Stomach (tissue), 9 donors: Measurements from ENCODE around the gene USHBP1. TPM values are rescaled to one million over a fixed set of nuclear protein-coding genes. Genes with fewer than 3 reads are reported as not detected.
A peak's percentile ranks its signal among the peaks of the same experiment; 100 is the strongest.

Source experiments
- DNase-seq, 2 donors: peaks; one replicate each; pipeline versions ENCODE4 v3.0.0 to v3.0.0-alpha.2; 2013 to 2019
- H3K27ac ChIP-seq, 5 donors: fragments of 200-600 bp in 4 of 5; sonication (generic) in 4 of 5; one replicate each; pipeline ENCODE4 v1.5.1; 2013 to 2019; ENCODE audit warnings: mild to moderate bottlenecking in 1 of 5, moderate library complexity in 1 of 5
- H3K27me3 ChIP-seq, 3 donors: fragments of 200-600 bp; sonication (generic); one replicate each; pipeline ENCODE4 v1.5.1; 2017 to 2019; ENCODE audit warnings: mixed run types in 1 of 3
- H3K36me3 ChIP-seq, 4 donors: fragments of 200-600 bp; sonication (generic); 1 replicate in 3 of 4; 2 replicates in 1 of 4; pipeline ENCODE4 v1.5.1; 2016 to 2019
- H3K4me1 ChIP-seq, 4 donors: fragments of 200-600 bp; sonication (generic); one replicate each; pipeline ENCODE4 v1.5.1; 2016 to 2019
- H3K4me3 ChIP-seq, 4 donors: fragments of 200-600 bp; sonication (generic) in 3 of 4; one replicate each; pipeline ENCODE4 v1.5.1; 2016 to 2019; ENCODE audit warnings: mild to moderate bottlenecking in 1 of 4
- H3K9me3 ChIP-seq, 4 donors: fragments of 200-600 bp; sonication (generic); one replicate each; pipeline ENCODE4 v1.5.1; 2016 to 2019
- EP300 ChIP-seq: sonication (generic); formaldehyde crosslinking; IDR thresholded peaks from one replicate; pipeline ENCODE4 v1.6.1; 2017; ENCODE audit warnings: antibody characterized with exemption
- POLR2A ChIP-seq, 4 donors: fragments of 450-650 bp; IDR thresholded peaks; one replicate each; pipeline ENCODE4 v1.6.1; 2016; ENCODE audit warnings: antibody characterized with exemption in 4 of 4, control low read depth in 2 of 4, mild to moderate bottlenecking in 1 of 4, moderate library complexity in 1 of 4
- POLR2AphosphoS5 ChIP-seq, 3 donors: sonication (generic); formaldehyde crosslinking; IDR thresholded peaks; one replicate each; pipeline ENCODE4 v1.6.1; 2016; ENCODE audit warnings: antibody characterized with exemption in 3 of 3
- WGBS, 5 donors: extraction: QIAGEN DNeasy Blood & Tissue Kit in 3 of 5; methylation state at CpG; one replicate each; pipeline versions ENCODE4 v1.1.5 to v1.1.7; 2013 to 2018; 5-methylcytosine and 5-hydroxymethylcytosine counted together
- intact Hi-C: fragments of 100-400 bp; cut with DNase I; formaldehyde crosslinking; loops from one replicate; pipeline ENCODE4 v1.15.1; 2023; ENCODE audit warnings: low total_unique reads
- polyA plus RNA-seq, 3 donors: library from polyadenylated mRNA; stranded (reverse); fragments of 200-250 nt; gene quantifications; one replicate each; pipeline ENCODE4 v1.2.3, GENCODE V29; 2013
- total RNA-seq, 5 donors: library from RNA; depleted of rRNA; stranded (reverse); fragments of >200 nt; gene quantifications; one replicate each; pipeline versions ENCODE4 v1.1.0 to v1.2.3, GENCODE V29; 2014 to 2016
- TF ChIP-seq, protein P1 (sequence below), 7 experiments: fragments of 450-650 bp in 4 of 7; fragments of 200-600 bp in 3 of 7; sonication (generic) in 3 of 7; IDR thresholded peaks; one replicate each; pipeline ENCODE4 v1.5.1; 2016 to 2019; ENCODE audit warnings: antibody characterized with exemption in 7 of 7, control low read depth in 2 of 7, mild to moderate bottlenecking in 1 of 7
- donor health status: healthy with polysubstance abuse.
- donor health status: Bipolar disorder and iron deficiency.
- donor health status: healthy.

USHBP1 gene
- total and polyA plus RNA-seq, 8 donors = 2.1 to 7.7 (median 3.8) TPM; not detected in 2

DNA sequence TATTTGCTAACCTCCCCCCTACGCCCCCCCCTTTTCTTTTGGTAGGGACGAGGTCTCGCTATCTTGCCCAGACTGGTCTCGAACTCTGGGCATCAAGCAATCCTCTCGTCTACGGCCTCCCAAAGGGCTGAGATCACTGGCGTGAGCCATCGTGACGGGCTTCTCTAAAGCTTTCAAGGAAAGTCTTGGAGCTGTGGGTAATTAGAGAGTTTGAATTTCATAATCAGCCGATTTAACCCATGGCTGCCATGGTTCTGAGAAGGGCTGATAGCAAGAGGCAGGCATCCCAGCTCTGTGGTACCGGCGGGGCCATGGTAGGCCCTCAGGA lies 39.4 kb upstream of the USHBP1 start:
- WGBS, 5 donors = 57 to 79% (median 69%) methylated on average over 12 of the region's 12 CpGs
- Histone ChIP-seq H3K4me1 (peaks cover 24 to 75% (median 61%) of the 10 kb centered on the region in 4 donors), H3K4me3 (peak overlapping the region in 3 of 4 donors; percentile 61 to 73 (median 71)), H3K9me3 (no peaks in the 10 kb centered on the region), H3K27me3 (no peaks in the 10 kb centered on the region), H3K27ac (peak overlapping the region in 4 of 5 donors; percentile 77 to 92 (median 91)), H3K36me3 (peaks cover 0 to 19% (median 12%) of the 10 kb centered on the region in 4 donors)
- TF ChIP-seq, protein P1, sequence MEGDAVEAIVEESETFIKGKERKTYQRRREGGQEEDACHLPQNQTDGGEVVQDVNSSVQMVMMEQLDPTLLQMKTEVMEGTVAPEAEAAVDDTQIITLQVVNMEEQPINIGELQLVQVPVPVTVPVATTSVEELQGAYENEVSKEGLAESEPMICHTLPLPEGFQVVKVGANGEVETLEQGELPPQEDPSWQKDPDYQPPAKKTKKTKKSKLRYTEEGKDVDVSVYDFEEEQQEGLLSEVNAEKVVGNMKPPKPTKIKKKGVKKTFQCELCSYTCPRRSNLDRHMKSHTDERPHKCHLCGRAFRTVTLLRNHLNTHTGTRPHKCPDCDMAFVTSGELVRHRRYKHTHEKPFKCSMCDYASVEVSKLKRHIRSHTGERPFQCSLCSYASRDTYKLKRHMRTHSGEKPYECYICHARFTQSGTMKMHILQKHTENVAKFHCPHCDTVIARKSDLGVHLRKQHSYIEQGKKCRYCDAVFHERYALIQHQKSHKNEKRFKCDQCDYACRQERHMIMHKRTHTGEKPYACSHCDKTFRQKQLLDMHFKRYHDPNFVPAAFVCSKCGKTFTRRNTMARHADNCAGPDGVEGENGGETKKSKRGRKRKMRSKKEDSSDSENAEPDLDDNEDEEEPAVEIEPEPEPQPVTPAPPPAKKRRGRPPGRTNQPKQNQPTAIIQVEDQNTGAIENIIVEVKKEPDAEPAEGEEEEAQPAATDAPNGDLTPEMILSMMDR (IDR thresholded peaks at IDR 0.05) = no peak
- TF ChIP-seq POLR2A (IDR thresholded peaks at IDR 0.05) (no peak), EP300 (no peak), POLR2AphosphoS5 (IDR thresholded peaks at IDR 0.05) (no peak)
- DNase-seq = peak in 1 of 2 donors; percentile 36
- intact Hi-C loops = no loop called here

DNA sequence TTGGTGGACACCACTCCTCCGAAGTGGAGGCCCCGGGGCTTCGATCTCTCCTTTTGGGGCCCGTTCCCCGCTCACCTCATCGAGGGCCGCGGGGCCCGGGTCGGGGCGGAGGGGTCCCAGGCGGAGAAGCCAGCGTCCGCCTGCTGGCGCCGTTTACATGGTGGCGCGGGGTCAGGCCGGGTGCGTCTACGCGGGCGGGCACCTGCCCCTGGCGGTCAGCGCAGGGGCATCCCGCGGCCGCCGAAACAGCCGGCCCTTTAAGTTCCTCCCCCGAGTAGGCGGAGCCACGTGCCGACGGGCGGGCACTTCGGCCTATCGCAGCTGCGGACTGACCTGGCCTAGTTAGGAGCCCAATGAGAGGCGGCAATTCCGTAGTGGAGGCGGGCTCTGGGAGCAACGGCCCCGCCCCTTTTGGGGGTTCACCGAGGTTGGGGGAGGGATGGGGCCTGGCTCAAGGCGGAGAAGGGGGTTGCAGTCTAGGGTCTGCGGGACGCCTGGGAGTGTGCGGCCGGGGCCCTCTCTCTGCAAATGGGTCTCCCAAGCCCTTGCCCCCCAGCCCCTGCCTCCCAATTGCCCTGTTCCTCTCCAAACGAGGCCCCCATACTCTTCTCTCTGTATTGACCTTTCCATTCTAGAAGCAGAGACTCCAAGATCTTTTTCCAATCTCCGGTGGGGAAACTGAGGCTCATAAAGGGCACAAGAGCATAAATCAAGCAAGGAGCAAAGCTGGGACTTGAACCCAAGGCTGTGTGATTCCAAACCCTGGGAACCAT lies 38.8 kb upstream of the USHBP1 start, which contains the start of gene ABHD8:
Gene ABHD8 (minus strand): TSS at position 259 of the 773 bp plus-strand sequence. CDS start 1,809 bp downstream, outside the sequence.
- intact Hi-C loops = no loop called here
- TF ChIP-seq EP300 = no peak
- no peak for TF ChIP-seq POLR2A (IDR thresholded peaks at IDR 0.05)
- TF ChIP-seq, protein P1 (IDR thresholded peaks at IDR 0.05) = peak in 5 of 7 experiments; percentile 46 to 80 (median 73)
- TF ChIP-seq POLR2AphosphoS5 (IDR thresholded peaks at IDR 0.05) = peak in 2 of 3 donors; percentile 59 to 81
- H3K27ac ChIP-seq = peak within 1 kb of the TSS; percentile 66 to 92 (median 90)
- H3K4me3 ChIP-seq = peak within 1 kb of the TSS; percentile 61 to 89 (median 72)
- DNase-seq = peak; percentile 97 to 98
- H3K4me1 ChIP-seq = peaks cover 21 to 71% (median 59%) of the 10 kb centered on the region in 4 donors
- peaks cover 0 to under 1% (median 0%) of the 10 kb centered on the region in 4 donors for H3K9me3 ChIP-seq
- peaks cover 0 to 25% (median 15%) of the 10 kb centered on the region in 4 donors for H3K36me3 ChIP-seq
- no peaks in the 10 kb centered on the region for H3K27me3 ChIP-seq
- WGBS, 5 donors = 1 to 2% (median 2%) methylated on average over 13 to 52 of the region's 52 CpGs

DNA sequence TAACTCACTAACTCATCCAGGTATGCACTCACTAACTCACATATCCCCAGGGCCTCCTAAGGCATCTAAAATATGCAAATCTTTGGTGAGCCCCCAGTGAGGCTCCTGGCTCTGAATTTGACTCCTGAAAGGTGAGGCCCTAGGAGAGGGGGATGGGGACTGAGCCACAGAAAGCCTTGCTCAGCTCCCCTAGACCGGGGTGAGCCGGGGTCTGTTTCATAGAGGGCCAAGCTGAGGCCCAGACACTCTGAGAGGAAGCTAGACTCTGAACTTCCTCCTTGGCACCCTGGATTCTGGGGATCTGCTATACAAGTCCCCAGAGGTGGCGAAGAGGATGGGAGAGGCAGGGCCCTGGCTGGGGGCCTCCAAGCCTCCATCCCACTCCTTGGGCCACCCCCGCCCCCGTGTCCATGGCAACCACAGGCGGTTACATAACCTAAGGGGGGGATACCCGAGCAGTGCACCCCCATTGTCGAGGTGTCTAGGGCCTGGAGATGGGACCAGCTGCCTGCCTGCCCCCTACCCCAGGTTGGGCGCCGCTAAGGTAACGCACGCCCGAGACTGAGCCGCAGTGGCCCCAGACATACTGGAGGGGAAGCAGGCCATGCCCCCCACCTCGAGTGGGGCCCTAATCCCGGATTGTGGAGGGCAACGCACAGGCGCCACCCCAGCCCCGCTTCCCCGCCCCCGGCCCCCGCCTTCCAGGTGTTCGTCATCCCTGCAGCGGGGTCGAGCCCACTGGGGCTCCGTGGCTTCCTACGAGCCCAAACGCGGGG lies 38.0 kb upstream of the USHBP1 start:
- no peak for TF ChIP-seq POLR2A (IDR thresholded peaks at IDR 0.05)
- TF ChIP-seq POLR2AphosphoS5 (IDR thresholded peaks at IDR 0.05) = no peak
- TF ChIP-seq EP300 = no peak
- TF ChIP-seq, protein P1 (IDR thresholded peaks at IDR 0.05) = no peak
- H3K4me3 ChIP-seq = peak overlapping the region; percentile 61 to 89 (median 72)
- 11 to 44% (median 15%) methylated on average over 4 to 29 of the region's 29 CpGs for WGBS, 5 donors
- peaks cover 21 to 70% (median 57%) of the 10 kb centered on the region in 4 donors for H3K4me1 ChIP-seq
- intact Hi-C loops = no loop called here
- DNase-seq = no peak
- no peaks in the 10 kb centered on the region for H3K27me3 ChIP-seq
- peaks cover 0 to 30% (median 17%) of the 10 kb centered on the region in 4 donors for H3K36me3 ChIP-seq
- peaks cover 0 to 5% (median 0%) of the 10 kb centered on the region in 4 donors for H3K9me3 ChIP-seq
- peak overlapping the region; percentile 66 to 92 (median 90) for H3K27ac ChIP-seq

DNA sequence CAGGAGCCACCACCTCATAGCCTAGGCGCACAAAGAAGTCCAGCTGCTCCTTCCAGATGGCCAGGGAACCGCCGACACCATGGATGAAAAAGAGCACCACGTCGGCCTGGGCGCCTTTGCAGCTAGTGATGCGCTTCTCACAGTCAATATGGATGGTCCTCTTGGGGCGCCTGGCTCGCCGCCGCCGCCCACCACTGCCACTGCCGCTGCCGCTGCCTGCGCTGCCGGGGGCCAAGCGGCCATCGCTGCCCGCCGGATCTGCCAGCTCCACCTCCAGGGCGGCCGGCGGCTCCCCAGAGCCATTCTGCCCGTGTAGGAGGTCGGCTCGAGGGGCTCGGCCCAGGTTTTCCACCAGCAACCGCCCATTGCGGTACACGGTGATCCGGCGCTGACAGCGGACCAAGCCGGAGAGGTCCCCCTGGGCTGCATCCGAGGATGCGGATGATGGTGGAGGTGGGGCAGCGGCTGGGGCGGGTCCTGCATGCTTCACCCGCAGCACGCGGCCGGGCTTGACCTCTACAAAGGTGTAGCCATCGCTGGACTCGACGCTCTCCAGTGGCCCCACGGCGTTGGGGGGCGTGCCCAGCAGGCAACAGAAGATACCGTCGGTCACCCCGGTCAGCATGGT lies 36.6 kb upstream of the USHBP1 start:
- no peak overlapping the region for H3K4me3 ChIP-seq
- H3K9me3 ChIP-seq = peaks cover 0 to 5% (median 0%) of the 10 kb centered on the region in 4 donors
- H3K27ac ChIP-seq = no peak overlapping the region
- TF ChIP-seq, protein P1 (IDR thresholded peaks at IDR 0.05) = no peak
- TF ChIP-seq POLR2AphosphoS5 (IDR thresholded peaks at IDR 0.05) (no peak), POLR2A (IDR thresholded peaks at IDR 0.05) (no peak), EP300 (no peak)
- peaks cover 9 to 55% (median 44%) of the 10 kb centered on the region in 4 donors for H3K4me1 ChIP-seq
- DNase-seq = no peak
- peaks cover 0 to 30% (median 17%) of the 10 kb centered on the region in 4 donors for H3K36me3 ChIP-seq
- 86 to 96% (median 94%) methylated on average over 7 to 51 of the region's 51 CpGs for WGBS, 5 donors
- intact Hi-C loops = no loop called here
- no peaks in the 10 kb centered on the region for H3K27me3 ChIP-seq
